Posterior vena cava (tissue), 2 donors: Measurements from ENCODE around the gene GRAMD1C. TPM values are rescaled to one million over a fixed set of nuclear protein-coding genes. Genes with fewer than 3 reads are reported as not detected.

Experiments
- total RNA-seq, 2 donors: library from RNA; stranded (reverse); fragmentation: NEBNext Ultra II Directional; extraction: Animal tissue kit (Norgen Biotek cat#: 25700); gene quantifications; one replicate each; pipeline ENCODE4 v1.2.1, GENCODE V29; 2021
- donor health status: DM: yes; HTN: yes; CAD: no.
- donor health status: DM: yes; HTN: yes; CAD: no.

The GRAMD1C gene
- total RNA-seq, 2 donors from 2014 or later = 1.1 to 1.2 TPM

Other genes starting within 250 kb of the GRAMD1C start
- gene USF3, start 142.1 kb upstream of the GRAMD1C start, total RNA-seq = 10 to 100 TPM; 14.1 to 14.9 TPM
- gene NAA50, start 92.5 kb upstream of the GRAMD1C start, total RNA-seq = 10 to 100 TPM; 81.4 to 90.1 TPM
- gene ATP6V1A, start 91.8 kb upstream of the GRAMD1C start, total RNA-seq = 10 to 100 TPM; 38.5 to 42.5 TPM
- gene ZDHHC23, start 109.2 kb downstream of the GRAMD1C start, total RNA-seq = 1 to 10 TPM in 1 of 2 donors, under 1 TPM in 1; 0.93 to 2.3 TPM
- 1 to 10 TPM; 2.7 to 3.5 TPM for gene CCDC191, start 217.7 kb downstream of the GRAMD1C start, total RNA-seq
- gene QTRT2, start 217.9 kb downstream of the GRAMD1C start, total RNA-seq = 10 to 100 TPM; 16.4 to 16.9 TPM